Endothelial cell of umbilical vein (primary cell): ENCODE data around the gene MAPK8. TPM values are rescaled to one million over a fixed set of nuclear protein-coding genes. Genes with fewer than 3 reads are reported as not detected.

Experiments used
- BruUV-seq: library from RNA; stranded (reverse); fragments of 400-500 nt; replicated peaks from 2 replicates; lab custom pipeline; 2021; lab: Mats Ljungman, UMichigan
- CTCF ChIA-PET: fragments of 300-600, 350-600 bp; sonication (Branson Sonifier 250); formaldehyde crosslinking; loops from one replicate; lab custom pipeline; 2021; ENCODE audit warnings: antibody characterized with exemption, inconsistent platforms; lab: Charles Lee
- POLR2A ChIA-PET: fragments of 300-600, 350-600 bp; sonication (Branson Sonifier 250); formaldehyde crosslinking; loops from one replicate; lab custom pipeline; 2021; ENCODE audit warnings: antibody characterized with exemption, inconsistent platforms; lab: Charles Lee
- DNase-seq: peaks from one replicate; pipeline ENCODE4 v3.0.0-alpha.2; 2011; ENCODE audit warnings: low read depth, low spot score
- FAIRE-seq: peaks from 2 replicates; lab custom pipeline; 2011; peaks lifted over from hg19 to GRCh38; lab: Jason Lieb, UNC
- H2AFZ ChIP-seq: 2 replicates; pipeline ENCODE4 v1.6.0; 2012; ENCODE audit warnings: low read depth, low read length, control low read depth, inconsistent platforms
- H3K27ac ChIP-seq: 2 replicates; pipeline ENCODE4 v1.5.1; 2011; ENCODE audit warnings: low read depth, mild to moderate bottlenecking, control low read depth, low read length, moderate library complexity; ENCODE audit not compliant: insufficient read depth
- H3K27me3 ChIP-seq, 2 experiments: 2 replicates each; pipeline versions ENCODE4 v1.6.0 to v1.6.1; 2011; ENCODE audit warnings: low read length in 2 of 2, mixed read lengths in 1 of 2; ENCODE audit not compliant: control insufficient read depth in 2 of 2, insufficient read depth in 2 of 2
- H3K36me3 ChIP-seq, 2 experiments: 2 replicates in 1 of 2; 3 replicates in 1 of 2; pipeline ENCODE4 v1.5.1; 2011; ENCODE audit warnings: low read length in 2 of 2, mild to moderate bottlenecking in 1 of 2, moderate library complexity in 1 of 2; ENCODE audit not compliant: control insufficient read depth in 2 of 2, insufficient read depth in 2 of 2; ENCODE audit errors: extremely low read depth in 1 of 2
- H3K4me1 ChIP-seq: 3 replicates; pipeline ENCODE4 v1.5.1; 2011; ENCODE audit warnings: mild to moderate bottlenecking, low read length; ENCODE audit not compliant: control insufficient read depth, insufficient read depth; ENCODE audit errors: extremely low read depth
- H3K4me2 ChIP-seq: 2 replicates; pipeline ENCODE4 v1.6.1; 2011; ENCODE audit warnings: low read length, control low read depth, mixed read lengths; ENCODE audit not compliant: insufficient read depth
- H3K4me3 ChIP-seq, 3 experiments: fragments of 200-600 bp in 1 of 3; sonication (generic), shearing (Covaris generic) in 1 of 3; replicated peaks in 1 of 3; 2 replicates each; pipeline ENCODE4 v1.5.1; 2011 to 2016; ENCODE audit warnings: control low read depth in 3 of 3, low read length in 3 of 3, mild to moderate bottlenecking in 2 of 3, inconsistent platforms in 1 of 3, low read depth in 1 of 3, moderate library complexity in 1 of 3; ENCODE audit not compliant: insufficient read depth in 1 of 3
- H3K79me2 ChIP-seq: 2 replicates; pipeline ENCODE4 v1.6.0; 2012; ENCODE audit warnings: low read length, inconsistent platforms; ENCODE audit not compliant: control insufficient read depth, insufficient read depth
- H3K9ac ChIP-seq: replicated peaks from 2 replicates; pipeline ENCODE3; 2011; ENCODE audit warnings: low read length, control low read depth; ENCODE audit not compliant: insufficient read depth; ENCODE audit errors: extremely low read depth
- H3K9me1 ChIP-seq: replicated peaks from 3 replicates; pipeline ENCODE4 v1.6.0; 2011; ENCODE audit warnings: mild to moderate bottlenecking, low read length; ENCODE audit not compliant: control insufficient read depth, insufficient read depth; ENCODE audit errors: extremely low read depth
- H3K9me3 ChIP-seq: replicated peaks from 2 replicates; pipeline ENCODE4 v1.5.1; 2012; ENCODE audit warnings: low read length, inconsistent platforms; ENCODE audit not compliant: control insufficient read depth, insufficient read depth
- H4K20me1 ChIP-seq: replicated peaks from 2 replicates; pipeline ENCODE3; 2011; ENCODE audit warnings: mild to moderate bottlenecking, low read length; ENCODE audit not compliant: control insufficient read depth, insufficient read depth; ENCODE audit errors: extremely low read depth
- EZH2 ChIP-seq: IDR thresholded peaks from 2 replicates; pipeline ENCODE4 v1.6.1; 2012; ENCODE audit warnings: borderline replicate concordance, low read depth, mild to moderate bottlenecking, moderate library complexity, low read length, inconsistent platforms; ENCODE audit not compliant: severe bottlenecking
- FOS ChIP-seq: IDR thresholded peaks from 2 replicates; pipeline ENCODE4 v1.6.1; 2011; ENCODE audit warnings: mild to moderate bottlenecking, low read length, moderate library complexity, borderline replicate concordance; ENCODE audit not compliant: insufficient read depth
- GATA2 ChIP-seq: IDR thresholded peaks from 2 replicates; pipeline ENCODE4 v1.7.0; 2011; ENCODE audit warnings: low read depth, mild to moderate bottlenecking, moderate library complexity, mixed read lengths, low read length; ENCODE audit not compliant: insufficient read length, insufficient read depth
- JUN ChIP-seq: IDR thresholded peaks from 2 replicates; pipeline ENCODE4 v1.6.1; 2011; ENCODE audit warnings: borderline replicate concordance, low read depth; ENCODE audit not compliant: insufficient read length, insufficient read depth
- MYC ChIP-seq: IDR thresholded peaks from one replicate; pipeline ENCODE4 v1.6.1; 2011; ENCODE audit warnings: mild to moderate bottlenecking, low read depth, low read length
- POLR2A ChIP-seq: IDR thresholded peaks from 2 replicates; pipeline ENCODE4 v1.6.1; 2012; ENCODE audit warnings: low read depth, mild to moderate bottlenecking, control low read depth, low read length
- POLR2AphosphoS5 ChIP-seq: IDR thresholded peaks from 2 replicates; pipeline ENCODE4 v1.6.1; 2012; ENCODE audit warnings: low read depth, mild to moderate bottlenecking, control low read depth, low read length, moderate library complexity; ENCODE audit not compliant: insufficient read depth
- dilution Hi-C: fragments of 300-500 bp; cut with MboI; formaldehyde crosslinking; loops from one replicate; pipeline ENCODE4 v1.15.0; 2019; ENCODE audit warnings: low sequenced_read_pairs; ENCODE audit not compliant: extremely low pct_ligation_motif_present
- intact Hi-C: fragments of 100-400 bp; cut with micrococcal nuclease; formaldehyde crosslinking; loops from one replicate; pipeline ENCODE4 v1.10.0; 2022
- polyA plus RNA-seq, 4 experiments: library from polyadenylated mRNA; depleted of rRNA in 3 of 4; stranded (reverse) in 3 of 4; unstranded in 1 of 4; fragments of >200 nt; gene quantifications; 2 replicates each; pipeline versions ENCODE4 v1.2.1 to v1.2.3, GENCODE V29; 2011 to 2012; ENCODE audit warnings: missing spikeins in 1 of 4
- total RNA-seq: library from RNA; stranded (reverse); gene quantifications from 2 replicates; pipeline ENCODE4 v1.2.3, GENCODE V29; 2021
- TF ChIP-seq, protein P1 (sequence below), 2 donors: IDR thresholded peaks; 1 replicate in 1 of 2; 2 replicates in 1 of 2; pipeline ENCODE4 v1.5.1; 2011; ENCODE audit warnings: low read length in 2 of 2, mild to moderate bottlenecking in 2 of 2, moderate library complexity in 2 of 2, control low read depth in 1 of 2, inconsistent platforms in 1 of 2, low read depth in 1 of 2; ENCODE audit not compliant: insufficient read depth in 1 of 2; ENCODE audit errors: extremely low read depth in 1 of 2
- TF ChIP-seq, protein P2 (sequence below): IDR thresholded peaks from 2 replicates; pipeline ENCODE4 v1.6.1; 2011; ENCODE audit not compliant: insufficient read depth, insufficient read length

MAPK8 gene
- total and polyA plus RNA-seq, 2 donors (not counting 3 experiments of a cell fraction or from before 2014, with no cell fraction given): 25.3 to 56.2 TPM

GRCh38 chr10:48343106-48343505 is 36.6 kb downstream of the MAPK8 start:
- H3K27ac ChIP-seq: no peak overlapping the region
- no peaks in the 10 kb centered on the region for H3K4me1 ChIP-seq
- no peak overlapping the region for H3K4me3 ChIP-seq
- FAIRE-seq (no peak), DNase-seq (no peak)
- peaks cover 25% of the 10 kb centered on the region for H3K79me2 ChIP-seq
- no peaks in the 10 kb centered on the region for H3K9me1 ChIP-seq
- H4K20me1 ChIP-seq: peaks cover 7% of the 10 kb centered on the region
- ChIA-PET CTCF (interaction anchor here (0.9 to 1.5 kb wide), 2 partner anchors 20 to 313 kb away, joined by 3 to 5 read pairs; no protein-coding TSS in a partner anchor), POLR2A (no interaction called here)
- no TSS peak for BruUV-seq
- H2AFZ ChIP-seq: no peak overlapping the region
- dilution Hi-C loops: no loop called here
- no peak overlapping the region for H3K9ac ChIP-seq
- H3K9me3 ChIP-seq: no peaks in the 10 kb centered on the region
- intact Hi-C loops: no loop called here
- H3K36me3 ChIP-seq: no peaks in the 10 kb centered on the region
- TF ChIP-seq, protein P1, sequence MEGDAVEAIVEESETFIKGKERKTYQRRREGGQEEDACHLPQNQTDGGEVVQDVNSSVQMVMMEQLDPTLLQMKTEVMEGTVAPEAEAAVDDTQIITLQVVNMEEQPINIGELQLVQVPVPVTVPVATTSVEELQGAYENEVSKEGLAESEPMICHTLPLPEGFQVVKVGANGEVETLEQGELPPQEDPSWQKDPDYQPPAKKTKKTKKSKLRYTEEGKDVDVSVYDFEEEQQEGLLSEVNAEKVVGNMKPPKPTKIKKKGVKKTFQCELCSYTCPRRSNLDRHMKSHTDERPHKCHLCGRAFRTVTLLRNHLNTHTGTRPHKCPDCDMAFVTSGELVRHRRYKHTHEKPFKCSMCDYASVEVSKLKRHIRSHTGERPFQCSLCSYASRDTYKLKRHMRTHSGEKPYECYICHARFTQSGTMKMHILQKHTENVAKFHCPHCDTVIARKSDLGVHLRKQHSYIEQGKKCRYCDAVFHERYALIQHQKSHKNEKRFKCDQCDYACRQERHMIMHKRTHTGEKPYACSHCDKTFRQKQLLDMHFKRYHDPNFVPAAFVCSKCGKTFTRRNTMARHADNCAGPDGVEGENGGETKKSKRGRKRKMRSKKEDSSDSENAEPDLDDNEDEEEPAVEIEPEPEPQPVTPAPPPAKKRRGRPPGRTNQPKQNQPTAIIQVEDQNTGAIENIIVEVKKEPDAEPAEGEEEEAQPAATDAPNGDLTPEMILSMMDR (IDR thresholded peaks at IDR 0.05; ENCODE audit: extremely low read depth in 1 of 2, insufficient read depth in 1 of 2, low read depth in 1 of 2, low read length in 2 of 2): no peak
- TF ChIP-seq POLR2AphosphoS5 (no peak), POLR2A (no peak), FOS (no peak), JUN (no peak), GATA2 (no peak), MYC (no peak), EZH2 (no peak)
- TF ChIP-seq, protein P2, sequence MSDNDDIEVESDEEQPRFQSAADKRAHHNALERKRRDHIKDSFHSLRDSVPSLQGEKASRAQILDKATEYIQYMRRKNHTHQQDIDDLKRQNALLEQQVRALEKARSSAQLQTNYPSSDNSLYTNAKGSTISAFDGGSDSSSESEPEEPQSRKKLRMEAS: no peak
- H3K27me3 ChIP-seq: no peaks in the 10 kb centered on the region
- H3K4me2 ChIP-seq: no peak overlapping the region
